Muscle of leg (tissue), 11 donors: ENCODE data around the gene PLA2G4B. TPM values are rescaled to one million over a fixed set of nuclear protein-coding genes. Genes with fewer than 3 reads are reported as not detected.

Experiments used
- DNase-seq: peaks from one replicate; pipeline ENCODE4 v3.0.0; 2013
- H3K27ac ChIP-seq: one replicate; pipeline ENCODE4 v1.5.1; 2013; ENCODE audit warnings: mild to moderate bottlenecking, low read length, control low read depth
- H3K27me3 ChIP-seq: one replicate; pipeline ENCODE4 v1.6.1; 2013; ENCODE audit warnings: low read length; ENCODE audit not compliant: control insufficient read depth, insufficient read depth
- H3K36me3 ChIP-seq: one replicate; pipeline ENCODE4 v1.6.1; 2013; ENCODE audit warnings: low read length; ENCODE audit not compliant: control insufficient read depth, insufficient read depth
- H3K4me1 ChIP-seq: one replicate; pipeline ENCODE4 v1.6.1; 2013; ENCODE audit warnings: low read length; ENCODE audit not compliant: control insufficient read depth, insufficient read depth
- H3K4me3 ChIP-seq: one replicate; pipeline ENCODE4 v1.5.1; 2013; ENCODE audit warnings: low read length, control low read depth
- H3K9me3 ChIP-seq: replicated peaks from 2 replicates; pipeline ENCODE4 v1.6.1; 2013; ENCODE audit warnings: low read depth, low read length; ENCODE audit not compliant: control insufficient read depth
- WGBS: methylation state at CpG from one replicate; pipeline ENCODE4 v1.1.5; 2013; ENCODE audit warnings: missing lambda C conversion rate; ENCODE audit not compliant: insufficient coverage; 5-methylcytosine and 5-hydroxymethylcytosine counted together
- polyA plus RNA-seq, 8 donors: library from polyadenylated mRNA; unstranded; fragments of 120-200 nt; gene quantifications; one replicate each; pipeline versions ENCODE4 v1.2.1 to v1.2.3, GENCODE V29; 2013; ENCODE audit warnings: inconsistent platforms in 1 of 8, low replicate concordance in 1 of 8; ENCODE audit not compliant: insufficient read length in 8 of 8, insufficient read depth in 1 of 8
- total RNA-seq: library from RNA; stranded (reverse); fragments of 120-200 nt; gene quantifications from one replicate; pipeline ENCODE4 v1.2.4, GENCODE V29; 2013

The PLA2G4B gene
- total and polyA plus RNA-seq, 9 donors: 3.4 to 11.7 (median 7.2) TPM

- Histone ChIP-seq H3K27me3 (no peaks in the 10 kb centered on the region), H3K9me3 (no peaks in the 10 kb centered on the region), H3K36me3 (peaks cover 9% of the 10 kb centered on the region), H3K4me3 (no peak overlapping the region), H3K27ac (peak overlapping the region; percentile 2), H3K4me1 (peaks cover 46% of the 10 kb centered on the region)
- WGBS: 68% methylated on average over 22 of the region's 22 CpGs
- no peak for DNase-seq
These were observed 54.2 kb downstream of the PLA2G4B start for GRCh38 chr15:41892621-41893421.

- Histone ChIP-seq H3K9me3 (no peaks in the 10 kb centered on the region), H3K4me1 (peaks cover 46% of the 10 kb centered on the region), H3K27me3 (no peaks in the 10 kb centered on the region), H3K4me3 (no peak within 1 kb of the TSS), H3K36me3 (peaks cover 15% of the 10 kb centered on the region), H3K27ac (no peak within 1 kb of the TSS)
- no peak for DNase-seq
- 85% methylated on average over 12 of the region's 15 CpGs for WGBS
These were observed 55.0 kb downstream of the PLA2G4B start, which contains the start of gene SPTBN5 for GRCh38 chr15:41893422-41894250. Gene SPTBN5 (minus strand): TSS chr15:41894053. CDS start chr15:41893497, 556 bp downstream.

DNA sequence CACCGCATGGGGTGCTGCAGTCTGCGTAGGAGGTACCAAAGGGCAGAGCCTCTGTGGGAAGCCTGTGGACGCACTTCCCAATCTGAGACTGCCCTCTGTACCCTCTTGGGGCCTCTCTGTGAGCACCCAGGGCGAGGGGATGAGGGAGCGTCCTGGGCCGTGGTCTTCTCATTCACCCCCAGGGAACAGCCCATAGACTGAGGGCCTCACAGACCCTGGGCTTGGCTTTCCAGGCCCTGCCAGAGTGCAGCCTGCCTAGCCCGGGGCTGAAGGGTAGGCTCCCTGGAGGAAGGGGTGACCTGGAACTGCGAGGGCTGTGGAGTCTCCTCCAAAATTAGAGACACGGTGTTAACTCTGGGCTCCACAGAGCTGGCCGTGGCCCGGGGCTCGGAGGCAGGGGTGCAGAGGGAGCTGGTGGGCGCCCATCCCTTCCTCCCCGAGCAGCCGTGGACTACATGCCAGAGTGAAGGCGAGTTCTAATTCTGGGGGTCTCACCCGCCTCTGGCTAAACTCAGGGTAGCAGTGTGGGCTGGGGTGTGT is 55.7 kb downstream of the PLA2G4B start:
- H3K9me3 ChIP-seq: no peaks in the 10 kb centered on the region
- H3K36me3 ChIP-seq: peaks cover 20% of the 10 kb centered on the region
- DNase-seq: no peak
- H3K27ac ChIP-seq: no peak overlapping the region
- H3K27me3 ChIP-seq: no peaks in the 10 kb centered on the region
- H3K4me3 ChIP-seq: no peak overlapping the region
- peaks cover 46% of the 10 kb centered on the region for H3K4me1 ChIP-seq
- 69% methylated on average over 9 of the region's 17 CpGs for WGBS

- no peak overlapping the region for H3K27ac ChIP-seq
- DNase-seq: peak; percentile 67
- 13% methylated on average over 19 of the region's 24 CpGs for WGBS
- H3K4me3 ChIP-seq: no peak overlapping the region
- H3K27me3 ChIP-seq: no peaks in the 10 kb centered on the region
- H3K4me1 ChIP-seq: peaks cover 46% of the 10 kb centered on the region
- peaks cover 25% of the 10 kb centered on the region for H3K36me3 ChIP-seq
- H3K9me3 ChIP-seq: no peaks in the 10 kb centered on the region
These were observed 56.3 kb downstream of the PLA2G4B start for GRCh38 chr15:41894791-41895463.

DNA sequence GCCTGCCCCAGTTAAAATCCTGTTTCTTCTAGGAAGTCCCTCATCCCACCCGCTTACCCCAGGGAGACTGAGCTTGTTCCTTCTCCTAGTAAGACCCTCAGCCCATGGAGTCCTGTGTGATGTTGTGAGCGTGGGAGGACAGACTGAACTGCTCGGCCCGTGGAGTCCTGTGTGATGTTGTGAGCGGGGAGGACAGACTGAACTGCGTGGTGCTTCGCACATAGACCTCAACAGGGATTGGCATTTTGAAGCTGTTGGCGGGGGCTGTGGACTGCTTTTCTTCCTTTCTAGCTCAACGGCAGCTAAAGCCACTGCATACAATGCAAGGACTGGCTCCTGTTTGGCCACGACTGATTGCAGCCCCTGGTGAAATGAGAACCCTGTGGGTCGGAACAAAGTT is 56.8 kb downstream of the PLA2G4B start:
- 96% methylated on average over 4 of the region's 11 CpGs for WGBS

GRCh38 chr15:41895957-41896356 is 57.3 kb downstream of the PLA2G4B start:
- Histone ChIP-seq H3K9me3 (no peaks in the 10 kb centered on the region), H3K4me1 (peaks cover 45% of the 10 kb centered on the region), H3K36me3 (peaks cover 35% of the 10 kb centered on the region), H3K27ac (no peak overlapping the region), H3K4me3 (no peak overlapping the region), H3K27me3 (no peaks in the 10 kb centered on the region)
- no peak for DNase-seq
- no CpG with 5 or more reads among the region's 1 CpG for WGBS

More for the DNA sequence above, 56.8 kb downstream of the PLA2G4B start:
- no peak for DNase-seq
- Histone ChIP-seq H3K4me3 (no peak overlapping the region), H3K9me3 (no peaks in the 10 kb centered on the region), H3K27me3 (no peaks in the 10 kb centered on the region), H3K4me1 (peaks cover 46% of the 10 kb centered on the region), H3K27ac (no peak overlapping the region), H3K36me3 (peaks cover 31% of the 10 kb centered on the region)

DNA sequence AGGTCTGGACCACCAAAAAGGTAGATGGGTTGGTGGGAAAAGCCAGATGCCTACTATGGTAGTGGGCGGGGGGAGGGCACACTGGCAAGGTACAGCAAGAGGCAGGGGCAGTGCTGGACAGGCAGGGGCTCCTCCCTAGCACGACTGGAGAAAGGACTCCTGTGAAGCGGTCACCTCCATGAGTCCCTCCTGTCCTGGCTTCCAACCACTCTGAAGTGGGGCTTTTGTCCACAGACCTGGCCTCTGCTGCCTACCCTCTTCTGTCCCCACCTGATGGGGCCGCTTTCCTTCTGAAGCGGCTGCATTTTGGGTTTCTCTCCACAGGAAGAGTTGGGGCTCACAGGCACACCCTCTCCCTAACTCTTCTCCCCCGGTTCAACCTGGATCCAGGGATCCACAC is 57.9 kb downstream of the PLA2G4B start:
- H3K36me3 ChIP-seq: peaks cover 38% of the 10 kb centered on the region
- H3K4me3 ChIP-seq: no peak overlapping the region
- DNase-seq: no peak
- H3K4me1 ChIP-seq: peaks cover 39% of the 10 kb centered on the region
- H3K9me3 ChIP-seq: no peaks in the 10 kb centered on the region
- no peaks in the 10 kb centered on the region for H3K27me3 ChIP-seq
- WGBS: 94% methylated on average over 5 of the region's 6 CpGs
- H3K27ac ChIP-seq: no peak overlapping the region

- H3K27me3 ChIP-seq: no peaks in the 10 kb centered on the region
- 44% methylated on average over 3 of the region's 8 CpGs for WGBS
- no peak overlapping the region for H3K4me3 ChIP-seq
- H3K27ac ChIP-seq: no peak overlapping the region
- peaks cover 41% of the 10 kb centered on the region for H3K36me3 ChIP-seq
- no peak for DNase-seq
- H3K4me1 ChIP-seq: peaks cover 31% of the 10 kb centered on the region
- H3K9me3 ChIP-seq: no peaks in the 10 kb centered on the region
These were observed 58.7 kb downstream of the PLA2G4B start for GRCh38 chr15:41897363-41897799.
